GM21619 (cell line): Measurements from ENCODE around the gene ARL13B.
A peak's percentile ranks its signal among the peaks of the same experiment; 100 is the strongest.
"Not testable (repeated sequence)": the region's sequence is repeated elsewhere in the genome, so short reads cannot be mapped to it uniquely, and the experiment has no call there.

Experiments used
- ATAC-seq: cut with Tn5 transposase; IDR thresholded peaks from one replicate; pipeline ENCODE4 v1.9.1; 2021; ENCODE audit not compliant: unreplicated experiment

The ARL13B gene

DNA sequence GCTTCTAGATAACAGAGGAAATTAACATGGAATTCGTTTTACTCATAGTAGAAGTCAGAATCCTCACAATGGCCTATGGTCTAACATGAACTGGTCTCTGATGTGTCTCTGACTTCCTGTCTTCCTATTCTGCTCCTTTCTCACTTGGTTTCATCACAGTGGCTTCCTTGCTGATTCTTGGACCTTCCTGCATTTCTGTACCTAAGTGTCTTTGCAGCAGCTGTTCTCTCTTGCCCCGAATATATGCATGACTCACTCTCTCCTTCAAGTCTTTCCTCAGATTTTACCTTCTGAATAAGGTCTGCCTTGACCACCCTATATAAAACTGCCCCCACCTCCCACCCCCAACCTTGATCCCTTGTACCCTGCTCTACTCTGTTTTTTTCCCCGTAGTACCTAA, 14.1 kb downstream of the ARL13B start:
- ATAC-seq, result no peak

DNA sequence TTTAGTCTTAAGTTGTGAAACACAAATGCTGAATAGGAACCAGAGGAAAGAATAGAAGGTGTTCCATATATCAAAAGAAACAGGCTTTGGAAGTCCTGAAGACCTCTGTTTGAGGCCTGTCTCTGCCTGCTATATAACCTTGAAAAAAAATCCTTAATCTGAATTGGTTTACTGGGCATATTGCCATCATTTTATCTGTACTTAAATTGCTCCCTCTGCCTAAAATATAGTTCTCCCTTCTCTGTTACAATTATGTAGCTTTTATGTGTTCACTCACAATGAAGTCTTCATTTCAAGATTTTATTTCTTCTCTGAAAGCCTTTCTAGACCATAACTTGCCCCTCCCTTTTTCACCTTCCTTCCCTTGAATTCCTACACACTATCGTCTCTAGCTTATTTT, 21.2 kb downstream of the ARL13B start:
- ATAC-seq, result no peak

DNA sequence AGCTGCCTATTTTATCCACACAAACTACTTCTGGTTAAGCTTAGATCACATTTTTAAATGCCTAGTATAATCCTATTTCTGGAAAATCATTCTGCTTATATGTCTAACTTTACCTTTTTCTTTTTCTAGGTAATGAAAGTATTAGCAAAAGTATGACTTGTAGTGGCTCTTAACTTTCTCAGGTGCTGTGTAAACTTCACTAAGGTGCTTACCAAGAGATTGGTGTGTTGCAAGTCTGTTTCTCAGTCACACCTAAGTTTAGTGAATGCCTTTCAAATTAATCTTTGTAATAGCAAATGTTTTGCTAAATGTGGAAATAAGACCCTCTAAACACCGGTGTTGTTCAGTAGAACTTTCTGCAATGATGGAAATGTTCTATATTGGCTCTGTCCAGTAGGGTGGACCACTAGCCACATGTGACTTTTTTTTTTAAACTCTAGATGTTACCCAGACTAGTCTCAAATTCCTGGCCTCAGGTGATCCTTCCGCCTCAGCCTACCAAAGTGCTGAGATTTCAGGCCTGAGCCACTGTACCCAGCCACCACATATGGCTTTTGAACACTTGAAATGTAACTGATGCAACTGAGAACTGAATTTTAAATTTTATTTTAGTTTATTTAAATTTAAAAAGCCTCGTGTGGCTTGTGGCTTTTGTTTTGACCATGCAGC, 22.0 kb downstream of the ARL13B start:
- no peak for ATAC-seq

DNA sequence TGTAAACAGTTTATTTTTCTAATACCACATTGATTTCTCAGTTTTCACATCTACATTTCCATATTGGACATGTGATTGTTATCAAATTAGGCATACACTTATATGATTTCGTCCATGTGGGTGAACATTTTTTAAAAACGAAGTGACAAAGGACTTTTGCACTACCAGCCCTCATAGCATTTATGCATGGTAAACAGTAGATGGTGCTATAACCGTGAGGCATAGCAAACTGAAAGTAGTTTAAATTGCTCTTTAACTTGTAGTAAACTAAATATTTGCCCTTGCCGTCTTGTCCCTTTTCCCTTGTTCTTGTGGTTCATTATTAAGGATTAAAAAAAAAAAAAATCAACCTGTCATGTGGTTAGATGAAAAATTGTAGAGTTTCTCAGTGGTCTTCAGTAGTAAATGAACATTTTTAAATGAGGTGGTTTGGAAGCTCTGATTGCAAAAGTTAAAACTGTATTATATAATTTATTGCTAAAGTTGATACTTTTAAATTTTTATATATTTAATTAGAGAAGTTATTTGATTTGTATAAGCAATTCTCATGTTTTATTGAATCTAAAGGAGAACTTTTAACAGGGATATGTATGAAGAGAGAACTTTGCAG, 24.5 kb downstream of the ARL13B start:
- ATAC-seq, result peak; percentile 95

DNA sequence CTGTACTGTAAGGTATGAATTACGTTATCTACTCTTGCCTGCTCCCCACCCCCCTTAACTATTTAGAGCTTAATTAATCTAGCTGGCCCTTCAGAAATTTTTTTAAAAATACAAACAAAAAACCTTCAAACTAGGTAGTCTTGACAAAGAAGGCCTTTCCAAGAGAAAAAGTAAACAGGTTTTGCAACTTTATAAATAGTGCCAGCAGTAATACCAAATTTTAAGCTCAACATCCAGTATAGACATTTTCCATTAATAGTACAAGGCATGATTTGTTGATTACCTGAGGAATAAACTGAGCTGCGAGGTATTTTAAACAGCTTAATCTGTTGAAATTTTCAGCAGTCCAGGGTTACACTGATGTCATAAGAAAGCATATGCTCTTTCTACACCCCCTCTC, 28.3 kb downstream of the ARL13B start:
- ATAC-seq, result no peak

DNA sequence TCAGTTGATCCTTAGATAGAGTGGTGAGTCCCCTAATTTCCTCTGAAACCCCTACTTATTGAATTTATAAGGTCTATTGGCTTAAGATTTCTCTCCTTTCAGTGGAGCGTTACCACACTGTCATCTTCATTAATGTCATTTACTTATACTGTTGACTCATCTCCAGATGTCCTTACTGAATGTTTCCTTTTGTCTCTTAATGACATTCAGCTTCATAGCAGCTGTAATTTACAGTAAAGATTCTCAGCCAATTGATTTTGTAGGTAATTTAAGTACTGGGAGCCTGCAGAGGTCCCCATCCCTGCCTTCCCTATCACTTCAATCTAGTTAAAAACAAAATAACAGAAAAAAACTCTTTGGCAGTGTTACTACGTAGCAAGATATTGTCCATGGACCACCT, 29.7 kb downstream of the ARL13B start:
- no peak for ATAC-seq

DNA sequence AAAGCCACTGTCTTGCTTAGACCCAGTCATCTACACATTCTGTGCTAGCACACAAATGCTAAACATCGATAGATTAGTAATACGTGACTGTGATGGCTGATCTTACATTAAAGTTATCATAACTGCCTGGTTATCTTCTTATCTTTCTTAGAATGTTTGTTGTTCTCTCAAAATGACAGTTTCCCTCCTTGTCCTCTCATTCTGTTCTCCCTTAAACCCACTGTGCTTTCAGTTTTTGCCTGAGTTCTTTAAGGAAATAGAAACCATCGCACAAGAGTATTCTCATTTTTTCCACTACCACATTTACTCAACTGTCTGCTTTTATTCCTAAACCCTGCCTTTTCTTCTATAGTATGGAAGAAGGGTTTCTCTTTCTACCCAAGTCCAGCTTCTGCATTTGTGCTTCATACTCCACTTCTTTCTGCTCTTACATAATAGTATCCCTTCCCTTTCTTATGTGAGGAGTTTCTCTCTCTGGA, 31.3 kb downstream of the ARL13B start:
- ATAC-seq, result no peak

DNA sequence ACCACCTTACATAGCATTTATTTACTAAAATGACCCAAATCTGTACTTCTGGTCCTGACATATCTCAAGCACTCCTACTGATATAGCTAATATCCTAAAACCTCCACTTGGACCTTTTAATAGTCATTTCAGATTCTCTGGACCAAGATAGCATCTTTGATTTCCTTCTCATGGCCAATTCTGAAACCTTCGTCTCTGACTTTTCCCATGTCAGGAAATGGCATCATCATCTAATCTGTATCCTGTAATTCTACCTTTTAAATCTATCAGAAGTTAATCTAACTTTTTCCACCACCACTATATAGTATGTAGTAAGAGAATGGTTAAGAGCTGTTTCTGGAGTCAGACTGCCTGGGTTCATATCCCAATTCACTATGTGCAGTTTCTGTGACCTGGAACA, 32.2 kb downstream of the ARL13B start:
- ATAC-seq, result no peak

DNA sequence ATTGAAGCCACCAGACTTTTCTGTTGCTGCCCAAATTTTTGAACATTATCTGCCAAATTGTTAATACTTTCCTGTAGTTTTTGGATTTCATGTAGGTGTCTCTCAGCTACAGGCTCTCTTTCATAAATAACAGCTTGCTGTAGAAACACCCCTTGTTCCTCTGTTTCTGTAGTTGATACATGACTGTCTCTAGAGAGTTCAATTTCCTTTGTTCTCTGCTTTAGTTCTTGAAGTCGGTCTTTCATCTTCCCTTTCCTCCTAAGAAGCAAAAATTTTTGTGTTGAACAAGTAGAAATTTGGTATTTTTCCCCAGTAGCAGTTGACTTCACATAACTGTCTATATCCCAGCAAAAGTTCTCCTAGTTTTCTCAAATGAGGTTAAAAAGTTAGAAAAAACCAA, 35.1 kb downstream of the ARL13B start:
- no peak for ATAC-seq

DNA sequence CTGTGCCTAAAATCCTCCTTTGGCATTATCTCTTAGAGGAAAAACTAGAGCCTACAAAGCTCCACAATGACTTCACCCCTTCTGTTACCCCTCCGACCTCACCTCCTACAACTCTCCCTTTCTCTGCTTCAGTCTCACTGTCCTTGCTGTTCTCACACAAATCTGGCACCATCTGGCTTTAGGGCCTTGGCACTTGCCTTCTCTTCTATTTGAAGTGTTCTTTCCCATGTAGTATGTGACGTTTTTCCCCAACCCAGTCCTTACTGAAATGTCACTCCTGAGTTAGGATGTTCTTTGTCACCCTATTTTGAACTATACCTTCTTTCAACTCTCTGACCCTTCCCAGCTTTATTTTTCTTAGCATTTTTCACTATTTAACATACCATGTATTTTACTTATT, 39.7 kb downstream of the ARL13B start:
- no peak for ATAC-seq

DNA sequence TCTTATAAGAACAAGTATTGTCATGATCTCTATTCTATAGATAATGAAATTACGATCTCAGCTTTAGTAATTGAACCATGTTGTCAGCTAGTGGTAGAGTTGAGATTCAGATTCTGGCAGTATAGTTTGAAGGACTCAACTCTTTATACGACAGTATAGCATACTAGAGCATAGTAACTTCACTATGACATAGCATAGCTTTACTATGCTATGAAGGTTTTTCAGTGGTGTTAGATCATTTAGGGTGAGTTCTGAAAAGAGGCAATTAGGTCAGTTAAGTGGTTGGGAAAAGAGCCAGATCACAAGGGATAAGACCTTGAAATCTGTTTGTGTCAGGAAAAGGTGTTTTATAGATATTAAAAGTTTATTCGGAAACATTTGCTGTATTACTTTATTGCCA, 40.3 kb downstream of the ARL13B start:
- ATAC-seq, result no peak

DNA sequence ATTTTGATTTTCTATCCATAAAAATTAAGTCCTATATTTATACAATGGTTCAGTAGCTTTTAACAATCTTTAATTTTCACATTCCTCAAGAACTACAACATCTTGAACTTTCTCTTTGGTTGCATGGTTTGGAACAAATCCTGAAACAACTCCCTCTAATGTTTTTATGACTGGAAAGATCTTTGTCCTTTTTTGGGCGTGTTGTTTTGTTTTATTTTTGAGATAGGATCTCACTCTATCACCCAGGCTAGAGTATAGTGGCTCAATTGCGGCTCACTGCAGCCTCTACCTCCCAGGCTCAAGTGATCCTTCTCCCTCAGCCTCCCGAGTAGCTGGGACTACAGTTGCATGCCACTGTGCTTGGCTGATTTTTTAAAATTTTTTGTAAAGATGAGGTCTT, 44.4 kb downstream of the ARL13B start:
- no peak for ATAC-seq

DNA sequence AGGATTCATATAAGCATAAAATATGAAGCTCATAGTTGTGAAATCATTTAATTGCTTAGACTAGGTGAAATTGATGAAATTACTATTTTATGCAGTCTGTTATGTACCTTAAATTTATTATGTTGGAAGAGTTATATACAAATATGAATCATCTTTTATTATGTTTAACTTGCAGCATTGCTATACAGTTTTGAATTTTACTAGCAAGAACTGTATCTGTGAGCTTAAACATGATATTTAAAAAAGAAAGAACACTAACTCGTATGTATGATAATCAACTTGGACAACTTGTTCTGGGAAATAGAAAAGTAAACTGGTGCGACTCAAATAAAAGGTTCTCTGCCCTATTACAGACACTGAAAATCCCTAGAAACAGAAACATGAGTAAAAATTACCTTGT, 46.7 kb downstream of the ARL13B start:
- ATAC-seq, result no peak

DNA sequence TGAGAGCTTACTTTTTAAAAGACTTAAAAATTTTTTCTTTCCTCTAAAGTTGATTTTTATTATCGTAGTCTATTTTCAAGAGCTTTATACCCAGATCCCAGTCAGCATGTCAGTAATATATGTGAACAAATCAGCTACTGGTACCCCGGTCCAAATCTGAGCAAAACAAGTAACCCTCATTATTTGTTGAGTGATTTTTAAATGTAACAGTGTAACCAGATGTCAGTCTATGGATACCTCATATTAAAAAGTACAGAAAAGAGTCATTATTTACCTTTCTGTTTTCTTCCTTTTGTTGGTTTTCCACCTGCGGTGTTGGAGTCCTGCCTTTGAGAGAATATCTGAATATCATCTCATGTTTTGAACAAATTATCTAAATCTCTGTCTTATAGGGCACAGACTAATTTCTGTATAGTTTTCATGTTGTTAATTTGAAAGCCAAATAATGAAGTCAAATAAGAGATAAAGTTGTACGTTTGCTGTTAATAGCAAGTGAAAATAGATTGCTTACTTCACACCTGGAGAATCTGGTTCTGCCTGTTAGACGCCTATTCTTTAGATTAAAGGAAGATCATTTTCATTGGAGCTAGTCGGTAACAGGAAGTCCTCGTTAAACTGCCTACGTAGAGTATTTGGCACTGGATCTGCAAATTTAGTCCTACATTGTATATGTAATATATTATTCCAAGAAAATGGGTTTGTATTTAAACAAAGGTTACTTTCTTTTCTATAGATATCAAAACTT, 48.3 kb downstream of the ARL13B start, which contains the start of gene STX19:
TSS of gene STX19 (minus strand) at position 505 of the 745 bp plus-strand sequence. CDS start 13,328 bp downstream, outside the sequence.
- no peak for ATAC-seq

DNA sequence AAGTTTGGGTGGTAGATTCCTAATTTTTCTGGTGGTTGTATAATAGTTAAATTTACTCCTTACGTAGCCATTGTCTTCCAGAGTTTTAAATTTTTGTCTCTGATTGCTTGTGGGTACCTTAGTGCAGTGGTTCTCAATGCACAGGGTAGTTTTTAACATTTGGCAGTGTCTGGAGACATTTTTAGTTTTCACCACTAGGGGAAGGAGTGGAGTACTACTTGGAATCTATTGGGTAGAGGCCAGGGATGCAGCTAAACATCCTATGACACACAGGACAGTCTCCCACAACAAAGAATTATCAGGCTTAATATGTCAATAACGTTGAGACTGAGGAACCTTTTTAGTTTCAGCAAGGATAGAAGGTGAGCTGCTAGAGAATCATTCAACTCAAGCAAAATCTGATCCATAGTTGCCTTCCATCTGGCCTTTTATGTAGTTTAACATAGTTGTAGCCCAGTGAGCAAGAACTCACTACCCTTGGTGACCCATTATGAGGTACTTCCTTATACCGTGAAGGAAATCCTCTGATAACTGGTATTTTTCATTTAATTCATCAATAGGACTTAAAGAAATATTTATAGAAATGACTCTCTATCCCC, 57.1 kb downstream of the ARL13B start:
- peak; percentile 82 for ATAC-seq

DNA sequence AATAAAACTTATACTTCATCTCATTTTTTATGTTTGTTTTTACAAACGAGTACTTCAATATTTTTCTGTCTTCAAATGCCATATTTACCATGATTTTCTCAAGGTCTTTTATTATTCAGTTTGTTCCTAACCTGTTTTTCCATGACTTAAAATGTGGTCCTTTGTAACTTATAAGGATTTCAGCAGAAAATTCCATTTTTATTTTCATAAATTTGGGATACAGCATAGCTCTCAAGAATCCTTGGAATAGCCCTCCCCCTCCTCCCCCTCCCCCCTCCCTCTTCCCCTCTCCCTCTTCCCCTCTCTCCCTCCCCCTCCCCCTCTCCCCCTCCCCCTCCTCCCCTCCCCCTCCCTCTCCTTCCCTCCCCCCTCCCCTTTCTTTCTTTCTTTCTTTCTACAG, 63.3 kb downstream of the ARL13B start:
- no peak for ATAC-seq

DNA sequence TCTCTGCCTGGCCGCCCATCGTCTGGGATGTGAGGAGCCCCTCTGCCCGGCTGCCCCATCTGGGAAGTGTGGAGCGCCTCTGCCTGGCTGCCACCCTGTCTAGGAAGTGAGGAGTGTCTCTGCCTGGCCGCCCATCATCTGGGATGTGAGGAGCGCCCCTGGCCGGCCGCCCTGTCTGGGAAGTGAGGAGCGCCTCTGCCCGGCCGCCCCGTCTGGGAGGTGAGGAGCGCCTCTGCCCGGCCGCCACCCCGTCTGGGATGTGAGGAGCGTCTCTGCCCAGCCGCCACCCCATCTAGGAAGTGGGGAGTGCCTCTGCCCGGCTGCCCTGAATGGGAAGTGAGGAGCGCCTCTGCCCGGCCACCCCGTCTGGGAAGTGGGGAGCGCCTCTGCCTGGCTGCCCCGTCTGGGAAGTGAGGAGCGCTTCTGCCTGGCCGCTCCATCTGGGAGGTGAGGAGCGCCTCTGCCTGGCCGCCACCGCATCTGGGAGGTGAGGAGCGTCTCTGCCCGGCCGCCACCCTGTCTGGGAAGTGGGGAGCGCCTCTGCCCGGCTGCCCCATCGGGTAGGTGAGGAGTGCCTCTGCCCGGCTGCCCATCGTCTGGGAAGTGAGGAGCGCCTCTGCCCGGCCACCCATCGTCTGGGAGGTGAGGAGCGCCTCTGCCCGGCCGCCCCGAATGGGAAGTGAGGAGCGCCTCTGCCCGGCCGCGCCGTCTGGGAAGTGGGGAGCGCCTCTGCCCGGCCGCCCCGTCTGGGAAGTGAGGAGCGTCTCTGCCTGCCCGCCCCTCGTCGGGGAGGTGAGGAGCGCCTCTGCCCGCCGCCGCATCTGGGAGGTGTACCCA, 64.4 kb downstream of the ARL13B start:
- not testable (repeated sequence) for ATAC-seq

DNA sequence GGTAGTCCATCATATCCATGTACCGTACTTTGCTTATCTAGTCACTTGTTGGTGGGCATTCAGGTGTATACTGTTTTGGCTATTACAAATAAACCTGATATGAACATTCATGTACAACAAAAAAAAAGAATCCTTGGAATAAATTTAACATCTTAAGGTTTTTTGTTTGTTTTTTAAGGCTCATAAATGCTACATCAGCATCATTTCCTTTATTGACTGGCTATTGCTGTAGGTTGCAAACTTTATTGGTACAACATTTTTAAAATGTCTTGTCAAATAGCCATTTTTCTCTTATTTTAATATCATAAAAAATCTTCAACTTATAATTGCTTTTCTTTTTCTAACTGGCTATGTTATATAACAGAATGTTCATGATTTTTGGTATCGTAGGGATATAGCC, 66.6 kb downstream of the ARL13B start:
- no peak for ATAC-seq

DNA sequence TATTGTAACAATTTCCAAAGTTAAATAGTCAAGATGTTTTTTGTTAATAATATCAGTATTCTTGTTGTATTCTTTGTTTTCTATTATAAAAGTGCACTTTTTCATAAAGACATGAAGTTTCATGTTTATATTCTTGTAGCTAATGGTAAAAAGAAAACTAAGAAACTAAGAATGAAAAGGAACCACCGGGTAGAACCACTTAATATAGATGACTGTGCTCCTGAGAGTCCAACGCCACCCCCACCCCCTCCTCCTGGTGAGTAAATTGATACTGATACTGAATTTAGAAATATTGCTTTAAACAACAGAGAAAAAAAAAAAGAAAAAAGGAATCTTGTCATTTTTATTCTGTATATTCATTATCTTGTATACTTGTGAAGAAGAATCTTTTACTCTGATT, 69.3 kb downstream of the ARL13B start:
- no peak for ATAC-seq

DNA sequence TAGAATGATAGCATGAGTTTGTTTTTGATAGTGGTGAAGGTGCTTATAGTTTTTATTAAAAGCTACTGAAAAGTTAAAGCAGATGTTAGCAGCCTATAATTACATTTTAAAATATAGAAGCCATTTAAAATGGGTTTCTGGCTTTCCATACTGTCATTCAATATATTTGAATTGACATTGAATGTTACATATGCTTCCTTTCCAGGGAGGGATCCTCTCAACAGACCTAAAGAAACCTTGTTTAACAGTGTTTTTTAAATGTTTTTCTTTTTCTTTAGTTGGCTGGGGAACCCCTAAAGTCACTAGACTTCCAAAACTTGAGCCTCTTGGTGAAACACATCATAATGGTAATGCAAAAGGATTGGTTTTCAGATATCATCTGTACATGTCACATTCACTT, 70.6 kb downstream of the ARL13B start:
- no peak for ATAC-seq

DNA sequence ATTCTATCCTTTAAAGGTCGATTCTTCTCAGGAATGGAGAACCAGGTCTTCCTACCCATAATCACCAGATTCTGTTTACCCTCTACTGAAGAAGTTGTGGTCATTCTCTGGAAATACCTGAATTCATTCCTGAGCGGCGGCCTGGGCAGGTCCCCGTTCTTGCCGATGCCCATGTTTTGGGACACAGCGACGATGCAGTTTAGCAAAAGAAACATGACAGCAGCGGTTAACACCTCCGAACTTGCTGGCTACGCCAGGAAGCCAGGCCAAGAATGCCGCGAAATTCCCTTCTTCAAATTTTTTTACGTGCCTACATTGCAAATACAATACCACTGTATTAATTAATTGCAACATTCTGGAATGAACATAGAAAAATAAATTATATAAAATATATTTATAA, 81.3 kb downstream of the ARL13B start:
- ATAC-seq, result no peak
